ENCODE results near the gene RNGTT. TPM values are rescaled to one million over a fixed set of nuclear protein-coding genes. Genes with fewer than 3 reads are reported as not detected.

Gene RNGTT
- total RNA-seq = 23.9 and 24.6 TPM in 2 replicates

GRCh38 chr6:88963139-88964090 lies at the start of gene RNGTT:
RNGTT (minus strand) TSS chr6:88963618; CDS start chr6:88963409, 209 bp downstream.

Other genes starting within 250 kb of the RNGTT start
- gene PNRC1, start 117.1 kb upstream of the RNGTT start, total RNA-seq = 33.8 and 86.5 TPM in 2 replicates
- 0.34 and 0.36 TPM in 2 replicates for gene SRSF12, start 154.5 kb upstream of the RNGTT start, total RNA-seq
- gene PM20D2, start 182.4 kb upstream of the RNGTT start, total RNA-seq = 9.5 and 14.4 TPM in 2 replicates